ENCODE results near the gene POLR1D. TPM values are rescaled to one million over a fixed set of nuclear protein-coding genes. Genes with fewer than 3 reads are reported as not detected.

The POLR1D gene
- total and polyA plus RNA-seq, 3 experiments from 2014 or later, result 134 to 137 (median 135) TPM

DNA sequence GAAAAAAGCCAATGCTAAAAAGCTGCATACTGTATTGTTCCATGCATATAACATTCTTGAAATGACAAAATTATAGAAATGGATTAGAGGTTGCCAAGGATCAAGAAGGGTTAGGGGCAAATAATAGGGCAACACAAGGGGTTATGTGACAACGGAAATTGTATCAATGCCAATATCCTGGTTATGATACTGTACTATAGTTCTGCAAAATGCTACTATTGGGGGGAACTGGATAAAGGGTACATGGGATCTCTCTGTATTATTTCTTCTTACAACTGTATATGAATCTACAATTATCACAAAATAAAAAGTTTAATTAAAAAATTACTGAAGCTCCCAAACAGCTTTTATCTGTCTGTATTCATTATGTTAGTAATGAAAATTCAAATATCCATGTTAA, 33.3 kb upstream of the POLR1D start:
- Mint-ChIP-seq H3K4me3 (no peak overlapping the region), H3K27ac (no peak overlapping the region), H3K36me3 (peaks cover 2 to 4% (median 4%) of the 10 kb centered on the region in 3 donors), H3K9me3 (peaks cover 0 to 9% (median 3%) of the 10 kb centered on the region in 5 donors), H3K27me3 (no peaks in the 10 kb centered on the region), H3K4me1 (peaks cover 19 to 32% (median 29%) of the 10 kb centered on the region in 3 donors)
- no peaks in the 10 kb centered on the region for H3K9me3 ChIP-seq (ENCODE audit: low read length)
- ChIA-PET POLR2A (no interaction called here), CTCF (interaction anchor here (0.6 kb wide), 1 partner anchor 132 kb away, joined by 3 read pairs; no protein-coding TSS in a partner anchor)
- H3K27ac ChIP-seq (ENCODE audit: low read depth, low read length), result no peak overlapping the region
- peaks cover 7% of the 10 kb centered on the region for H3K4me1 ChIP-seq (ENCODE audit: insufficient read depth, low read length)
- H3K4me3 ChIP-seq (ENCODE audit: low read length), result no peak overlapping the region
- H3K27me3 ChIP-seq (ENCODE audit: insufficient read depth, low read length, poor library complexity, severe bottlenecking), result no peaks in the 10 kb centered on the region
- no peaks in the 10 kb centered on the region for H3K36me3 ChIP-seq (ENCODE audit: insufficient read depth, low read length)
- no peak for DNase-seq

DNA sequence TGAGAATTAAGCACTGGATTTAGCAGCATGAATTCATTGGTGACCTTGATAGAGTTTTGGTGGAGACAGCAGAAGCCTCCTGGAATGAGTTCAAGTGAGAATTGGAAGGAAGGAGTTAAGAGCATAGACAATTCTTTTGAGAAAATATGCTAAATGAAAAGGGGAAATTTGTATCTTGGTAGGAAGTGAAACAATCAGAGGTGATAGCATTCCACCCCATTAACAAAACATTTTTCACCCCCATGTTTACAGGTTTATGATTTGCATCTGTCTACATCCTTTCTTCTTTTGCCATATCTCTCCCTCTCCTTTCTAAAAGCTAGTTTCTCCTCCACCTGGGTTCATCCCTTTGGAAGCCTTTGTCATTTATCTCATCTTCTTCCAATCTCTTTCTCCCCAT, 28.8 kb upstream of the POLR1D start:
- CTCF ChIA-PET, result interaction anchor here (0.7 kb wide), 1 partner anchor 636 kb away, joined by 3 read pairs; no protein-coding TSS in a partner anchor

DNA sequence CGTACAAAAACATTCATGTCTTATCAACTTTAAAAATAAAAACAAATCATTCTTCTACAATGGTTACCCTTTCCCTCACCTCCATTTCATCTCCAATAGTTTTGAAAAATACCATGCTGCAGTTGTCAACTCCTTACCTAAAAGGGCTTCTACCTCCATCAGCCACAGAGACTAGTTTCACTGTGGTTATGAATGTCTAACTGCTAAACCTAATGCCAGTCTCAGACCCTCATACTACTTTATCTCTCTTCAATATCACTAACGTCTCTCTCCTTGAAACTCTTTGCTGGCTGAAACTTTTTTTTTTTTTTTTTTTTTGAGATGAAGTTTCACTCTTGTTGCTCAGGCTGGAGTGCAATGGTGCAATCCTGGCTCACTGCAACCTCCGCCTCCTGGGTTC, 28.4 kb upstream of the POLR1D start:
- peaks cover 1 to 2% (median 2%) of the 10 kb centered on the region in 3 donors for H3K4me1 Mint-ChIP-seq
- no peak overlapping the region for H3K4me3 ChIP-seq (ENCODE audit: low read length)
- no peaks in the 10 kb centered on the region for H3K27me3 ChIP-seq (ENCODE audit: insufficient read depth, low read length, poor library complexity, severe bottlenecking)
- no peak for DNase-seq
- H3K9me3 ChIP-seq (ENCODE audit: low read length), result no peaks in the 10 kb centered on the region
- no peak overlapping the region for H3K27ac ChIP-seq (ENCODE audit: low read depth, low read length)
- no peak overlapping the region for H3K4me3 Mint-ChIP-seq
- ChIA-PET POLR2A (no interaction called here), CTCF (interaction anchor here (0.7 kb wide), 1 partner anchor 636 kb away, joined by 3 read pairs; no protein-coding TSS in a partner anchor)
- no peaks in the 10 kb centered on the region for H3K36me3 ChIP-seq (ENCODE audit: insufficient read depth, low read length)
- no peak overlapping the region for H3K27ac Mint-ChIP-seq
- peaks cover 0 to 7% (median 2%) of the 10 kb centered on the region in 5 donors for H3K9me3 Mint-ChIP-seq
- H3K27me3 Mint-ChIP-seq, result no peaks in the 10 kb centered on the region
- peaks cover 2% of the 10 kb centered on the region in 3 donors for H3K36me3 Mint-ChIP-seq
- H3K4me1 ChIP-seq (ENCODE audit: insufficient read depth, low read length), result peaks cover 6% of the 10 kb centered on the region

More for the DNA sequence above, 28.8 kb upstream of the POLR1D start:
- no peaks in the 10 kb centered on the region for H3K36me3 ChIP-seq (ENCODE audit: insufficient read depth, low read length)
- no peak for DNase-seq
- H3K27ac Mint-ChIP-seq, result no peak overlapping the region
- no peaks in the 10 kb centered on the region for H3K27me3 ChIP-seq (ENCODE audit: insufficient read depth, low read length, poor library complexity, severe bottlenecking)
- no peaks in the 10 kb centered on the region for H3K27me3 Mint-ChIP-seq
- H3K4me1 Mint-ChIP-seq, result peaks cover 3 to 5% (median 5%) of the 10 kb centered on the region in 3 donors
- H3K4me3 Mint-ChIP-seq, result no peak overlapping the region
- H3K9me3 Mint-ChIP-seq, result peaks cover 0 to 9% (median 3%) of the 10 kb centered on the region in 5 donors
- POLR2A ChIA-PET, result no interaction called here
- H3K36me3 Mint-ChIP-seq, result peaks cover 2 to 4% (median 2%) of the 10 kb centered on the region in 3 donors
- H3K9me3 ChIP-seq (ENCODE audit: low read length), result no peaks in the 10 kb centered on the region
- H3K27ac ChIP-seq (ENCODE audit: low read depth, low read length), result no peak overlapping the region
- no peak overlapping the region for H3K4me3 ChIP-seq (ENCODE audit: low read length)
- peaks cover 6% of the 10 kb centered on the region for H3K4me1 ChIP-seq (ENCODE audit: insufficient read depth, low read length)

DNA sequence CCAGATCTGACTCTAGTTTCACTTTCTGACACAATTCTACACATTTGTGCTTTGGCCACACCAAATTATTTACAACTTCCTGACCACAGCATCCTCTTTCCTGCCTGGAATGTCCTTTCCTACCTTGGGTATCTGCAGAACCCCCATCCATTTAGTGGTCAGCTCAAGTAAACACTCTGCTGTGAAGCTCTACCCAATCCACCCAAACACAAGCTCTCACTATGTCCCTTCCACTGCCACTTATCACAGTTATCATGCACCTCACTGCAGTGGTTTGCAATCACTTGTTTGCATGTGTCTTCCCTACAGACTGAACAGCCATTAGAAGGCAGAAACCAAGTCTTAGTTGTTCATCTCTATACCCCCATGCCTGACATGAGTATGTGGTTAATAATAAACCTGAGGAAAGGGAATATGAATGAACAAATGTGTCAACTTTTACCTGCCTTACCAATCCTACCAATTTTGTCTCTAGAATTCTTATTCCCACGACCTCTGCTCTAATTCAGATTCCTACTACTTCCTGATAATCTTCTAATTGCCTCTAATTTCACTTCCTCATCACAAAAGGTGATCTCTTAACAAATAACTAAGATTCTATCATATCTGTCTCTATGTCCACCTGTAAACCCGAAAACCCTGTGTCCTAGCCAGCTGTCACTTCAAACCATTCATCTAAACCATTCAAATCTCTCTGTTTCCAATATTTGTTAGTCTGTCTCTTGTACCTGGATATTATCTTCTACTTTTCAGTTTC, 26.5 kb upstream of the POLR1D start:
- Mint-ChIP-seq H3K9me3 (no peaks in the 10 kb centered on the region), H3K36me3 (no peaks in the 10 kb centered on the region), H3K4me3 (no peak overlapping the region), H3K27ac (no peak overlapping the region), H3K4me1 (peaks cover 4 to 12% (median 8%) of the 10 kb centered on the region in 3 donors), H3K27me3 (no peaks in the 10 kb centered on the region)
- H3K9me3 ChIP-seq (ENCODE audit: low read length), result no peaks in the 10 kb centered on the region
- POLR2A ChIA-PET, result no interaction called here
- H3K4me3 ChIP-seq (ENCODE audit: low read length), result no peak overlapping the region
- CTCF ChIA-PET, result no interaction called here
- peaks cover 6% of the 10 kb centered on the region for H3K4me1 ChIP-seq (ENCODE audit: insufficient read depth, low read length)
- no peak overlapping the region for H3K27ac ChIP-seq (ENCODE audit: low read depth, low read length)
- H3K36me3 ChIP-seq (ENCODE audit: insufficient read depth, low read length), result no peaks in the 10 kb centered on the region
- H3K27me3 ChIP-seq (ENCODE audit: insufficient read depth, low read length, poor library complexity, severe bottlenecking), result no peaks in the 10 kb centered on the region
- no peak for DNase-seq

DNA sequence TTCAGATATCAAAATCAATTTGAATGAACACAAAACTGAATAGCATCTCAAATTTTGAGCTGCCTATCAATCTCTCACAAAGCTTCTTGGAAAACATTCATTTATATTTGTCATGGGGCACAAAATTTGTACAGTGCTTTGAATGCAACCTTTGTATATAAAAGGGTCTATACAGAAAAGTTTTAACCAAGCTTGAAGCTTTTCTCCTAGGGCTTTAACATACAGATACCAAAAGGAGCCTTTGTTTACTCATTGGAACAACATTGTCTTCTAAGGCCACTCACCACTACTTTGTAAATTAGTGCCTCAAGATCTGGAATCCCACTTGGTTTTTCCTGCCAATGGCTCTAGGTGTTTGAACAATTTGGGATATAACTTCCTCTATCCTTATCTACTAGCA, 22.6 kb upstream of the POLR1D start:
- Histone ChIP-seq H3K4me1 (ENCODE audit: insufficient read depth, low read length) (peaks cover 6% of the 10 kb centered on the region), H3K27ac (ENCODE audit: low read depth, low read length) (no peak overlapping the region), H3K27me3 (ENCODE audit: insufficient read depth, low read length, poor library complexity, severe bottlenecking) (no peaks in the 10 kb centered on the region), H3K4me3 (ENCODE audit: low read length) (no peak overlapping the region), H3K9me3 (ENCODE audit: low read length) (no peaks in the 10 kb centered on the region), H3K36me3 (ENCODE audit: insufficient read depth, low read length) (no peaks in the 10 kb centered on the region)
- DNase-seq, result no peak
- no peaks in the 10 kb centered on the region for H3K27me3 Mint-ChIP-seq
- H3K9me3 Mint-ChIP-seq, result no peaks in the 10 kb centered on the region
- ChIA-PET CTCF (interaction anchor here (1.4 kb wide), 1 partner anchor 9 kb away, joined by 4 read pairs; no protein-coding TSS in a partner anchor), POLR2A (interaction anchor here (1.4 kb wide), 1 partner anchor 21 kb away, joined by 4 read pairs; the partner anchor contains the start of gene LNX2)
- H3K36me3 Mint-ChIP-seq, result no peaks in the 10 kb centered on the region
- no peak overlapping the region for H3K4me3 Mint-ChIP-seq
- H3K27ac Mint-ChIP-seq, result no peak overlapping the region
- H3K4me1 Mint-ChIP-seq, result peaks cover 17 to 38% (median 26%) of the 10 kb centered on the region in 3 donors

DNA sequence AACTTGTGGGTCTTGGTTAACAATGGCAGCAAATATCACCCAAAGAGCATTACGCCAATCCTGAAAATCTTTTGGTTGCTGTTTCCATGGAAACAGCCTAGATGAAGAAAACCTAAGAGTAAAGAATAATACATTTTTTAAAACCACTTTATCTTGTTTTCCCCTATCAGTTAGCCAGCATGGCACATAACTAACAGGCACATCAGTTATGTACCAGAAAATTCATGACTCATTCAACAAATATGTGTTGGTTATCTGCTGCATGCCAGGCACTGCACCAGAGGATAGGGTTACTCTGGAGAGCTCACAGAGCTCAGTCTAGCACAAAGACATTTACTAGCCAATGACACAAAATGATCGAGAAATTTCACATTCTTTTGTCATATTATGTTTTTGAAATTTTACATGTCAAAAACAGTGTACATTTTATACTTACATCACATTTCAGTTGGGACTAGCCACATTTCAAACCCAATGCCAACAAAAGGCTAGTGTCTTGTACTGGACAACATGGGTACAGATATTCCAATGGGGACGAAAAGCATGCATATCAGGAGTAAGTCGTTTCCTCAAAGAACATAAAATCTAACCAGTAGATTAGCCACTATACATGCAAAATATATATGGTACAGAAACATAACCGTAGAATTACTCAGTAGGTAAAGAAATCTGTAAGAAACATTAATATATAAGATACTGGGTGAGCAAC, 21.7 kb upstream of the POLR1D start:
- Mint-ChIP-seq H3K4me1 (peaks cover 21 to 39% (median 32%) of the 10 kb centered on the region in 3 donors), H3K9me3 (no peaks in the 10 kb centered on the region), H3K27me3 (no peaks in the 10 kb centered on the region), H3K36me3 (no peaks in the 10 kb centered on the region), H3K27ac (no peak overlapping the region), H3K4me3 (no peak overlapping the region)
- POLR2A ChIA-PET, result no interaction called here
- DNase-seq, result no peak
- CTCF ChIA-PET, result no interaction called here
- no peaks in the 10 kb centered on the region for H3K9me3 ChIP-seq (ENCODE audit: low read length)
- H3K27me3 ChIP-seq (ENCODE audit: insufficient read depth, low read length, poor library complexity, severe bottlenecking), result no peaks in the 10 kb centered on the region
- no peaks in the 10 kb centered on the region for H3K36me3 ChIP-seq (ENCODE audit: insufficient read depth, low read length)
- no peak overlapping the region for H3K27ac ChIP-seq (ENCODE audit: low read depth, low read length)
- peaks cover 4% of the 10 kb centered on the region for H3K4me1 ChIP-seq (ENCODE audit: insufficient read depth, low read length)
- H3K4me3 ChIP-seq (ENCODE audit: low read length), result no peak overlapping the region

DNA sequence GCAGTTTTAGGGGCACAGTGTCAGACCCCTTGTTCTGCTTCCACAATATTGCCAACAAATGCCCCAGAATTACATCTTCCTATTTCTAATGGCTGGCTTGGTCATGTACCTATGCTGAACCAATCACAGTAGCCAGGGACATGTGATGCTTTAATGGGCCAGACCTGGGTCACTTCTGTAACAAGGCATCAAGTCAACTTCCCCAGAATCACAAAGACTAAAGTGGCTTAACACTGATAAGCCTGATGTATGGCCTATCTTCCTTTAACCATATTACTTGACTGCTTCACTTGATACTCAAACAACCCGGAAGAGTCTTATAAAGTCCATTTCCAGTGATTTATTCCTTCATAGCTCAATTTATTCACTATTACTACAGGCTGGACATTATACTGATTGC, 21.0 kb upstream of the POLR1D start:
- Mint-ChIP-seq H3K27ac (no peak overlapping the region), H3K9me3 (no peaks in the 10 kb centered on the region), H3K4me3 (no peak overlapping the region), H3K4me1 (peaks cover 24 to 47% (median 37%) of the 10 kb centered on the region in 3 donors), H3K27me3 (no peaks in the 10 kb centered on the region), H3K36me3 (no peaks in the 10 kb centered on the region)
- ChIA-PET CTCF (no interaction called here), POLR2A (no interaction called here)
- H3K4me1 ChIP-seq (ENCODE audit: insufficient read depth, low read length), result no peaks in the 10 kb centered on the region
- H3K36me3 ChIP-seq (ENCODE audit: insufficient read depth, low read length), result no peaks in the 10 kb centered on the region
- H3K27me3 ChIP-seq (ENCODE audit: insufficient read depth, low read length, poor library complexity, severe bottlenecking), result no peaks in the 10 kb centered on the region
- DNase-seq, result no peak
- no peaks in the 10 kb centered on the region for H3K9me3 ChIP-seq (ENCODE audit: low read length)
- no peak overlapping the region for H3K4me3 ChIP-seq (ENCODE audit: low read length)
- no peak overlapping the region for H3K27ac ChIP-seq (ENCODE audit: low read depth, low read length)

DNA sequence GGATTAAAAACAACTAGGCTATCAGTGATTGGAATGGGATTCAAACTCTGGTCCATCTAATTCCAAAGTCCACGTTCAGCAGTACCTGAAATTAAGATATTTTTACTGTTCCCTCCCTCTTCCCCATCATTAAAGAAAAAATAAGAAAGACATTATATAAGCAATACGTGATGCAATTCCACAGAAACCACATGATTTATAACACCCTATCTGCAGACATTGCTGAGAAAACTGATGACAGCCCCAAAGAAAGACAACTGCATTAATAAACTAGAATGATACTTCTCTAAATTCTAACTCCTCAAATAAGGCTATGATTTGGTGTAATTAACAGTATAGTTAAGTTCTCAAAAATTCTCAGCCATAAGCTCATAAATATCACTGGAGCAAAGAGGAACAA, 20.5 kb upstream of the POLR1D start:
- Mint-ChIP-seq H3K9me3 (no peaks in the 10 kb centered on the region), H3K27me3 (no peaks in the 10 kb centered on the region), H3K4me3 (no peak overlapping the region), H3K4me1 (peaks cover 27 to 51% (median 41%) of the 10 kb centered on the region in 3 donors), H3K36me3 (no peaks in the 10 kb centered on the region), H3K27ac (no peak overlapping the region)
- Histone ChIP-seq H3K27ac (ENCODE audit: low read depth, low read length) (no peak overlapping the region), H3K36me3 (ENCODE audit: insufficient read depth, low read length) (no peaks in the 10 kb centered on the region), H3K4me1 (ENCODE audit: insufficient read depth, low read length) (no peaks in the 10 kb centered on the region), H3K9me3 (ENCODE audit: low read length) (no peaks in the 10 kb centered on the region), H3K4me3 (ENCODE audit: low read length) (no peak overlapping the region), H3K27me3 (ENCODE audit: insufficient read depth, low read length, poor library complexity, severe bottlenecking) (no peaks in the 10 kb centered on the region)
- ChIA-PET POLR2A (no interaction called here), CTCF (no interaction called here)
- DNase-seq, result no peak
